H1 (cell line): Measurements from ENCODE around the gene ORMDL3. TPM values are rescaled to one million over a fixed set of nuclear protein-coding genes. Genes with fewer than 3 reads are reported as not detected.

Experiments used
- CTCF ChIA-PET: fragments of 300-600 bp; sonication (Branson Sonifier 250); formaldehyde crosslinking; loops from one replicate; lab custom pipeline; 2021; ENCODE audit not compliant: partially characterized antibody; lab: Charles Lee
- POLR2A ChIA-PET: fragments of 300-600 bp; sonication (Branson Sonifier 250); formaldehyde crosslinking; loops from one replicate; lab custom pipeline; 2021; ENCODE audit warnings: inconsistent platforms; ENCODE audit not compliant: partially characterized antibody; lab: Charles Lee
- DNase-seq, 2 experiments: peaks; one replicate each; pipeline versions ENCODE4 v3.0.0 to v3.0.0-alpha.2; 2010 to 2022; ENCODE audit warnings: low spot score in 2 of 2, low read depth in 1 of 2, mixed read lengths in 1 of 2
- FAIRE-seq: peaks from 2 replicates; lab custom pipeline; 2011; peaks lifted over from hg19 to GRCh38; lab: Jason Lieb, UNC
- H2AFZ ChIP-seq: 2 replicates; pipeline ENCODE4 v1.8.1; 2012; ENCODE audit warnings: low read length, inconsistent platforms
- H2AK5ac ChIP-seq: 2 replicates; pipeline ENCODE4 v1.6.1; 2013; ENCODE audit warnings: low read depth, low read length
- H2BK120ac ChIP-seq: replicated peaks from 2 replicates; pipeline ENCODE3; 2013; ENCODE audit warnings: low read depth, low read length, inconsistent platforms
- H2BK12ac ChIP-seq: 2 replicates; pipeline ENCODE4 v1.6.1; 2013; ENCODE audit warnings: low read depth, low read length
- H2BK15ac ChIP-seq: 2 replicates; pipeline ENCODE4 v1.6.1; 2013; ENCODE audit warnings: low read length
- H2BK20ac ChIP-seq: 2 replicates; pipeline ENCODE4 v1.6.1; 2013; ENCODE audit warnings: low read length
- H2BK5ac ChIP-seq: 2 replicates; pipeline ENCODE4 v1.6.1; 2013; ENCODE audit warnings: low read depth, low read length
- H3K14ac ChIP-seq: 2 replicates; pipeline ENCODE4 v1.6.1; 2013; ENCODE audit warnings: inconsistent platforms; ENCODE audit not compliant: insufficient read length
- H3K18ac ChIP-seq: 2 replicates; pipeline ENCODE4 v1.6.1; 2013; ENCODE audit warnings: low read length; ENCODE audit errors: extremely low read depth
- H3K23ac ChIP-seq: 2 replicates; pipeline ENCODE4 v1.6.1; 2013; ENCODE audit warnings: inconsistent platforms; ENCODE audit not compliant: insufficient read length
- H3K23me2 ChIP-seq: 2 replicates; pipeline ENCODE4 v1.6.1; 2013; ENCODE audit warnings: low read depth, low read length
- H3K27ac ChIP-seq: 2 replicates; pipeline ENCODE4 v1.6.1; 2011; ENCODE audit warnings: low read depth, low read length, inconsistent platforms
- H3K27me3 ChIP-seq, 4 experiments: replicated peaks in 1 of 4; 1 replicate in 1 of 4; 2 replicates in 3 of 4; pipeline versions ENCODE4 v1.6.1 to v1.8.1; 2011 to 2013; ENCODE audit warnings: low read length in 3 of 4, mild to moderate bottlenecking in 3 of 4, inconsistent platforms in 2 of 4, mixed read lengths in 2 of 4, moderate library complexity in 1 of 4; ENCODE audit not compliant: control insufficient read depth in 3 of 4, insufficient read depth in 3 of 4; ENCODE audit errors: extremely low read depth in 1 of 4
- H3K36me3 ChIP-seq, 4 experiments: 2 replicates each; pipeline versions ENCODE4 v1.6.1 to v1.8.1; 2011 to 2013; ENCODE audit warnings: mild to moderate bottlenecking in 4 of 4, low read length in 3 of 4, moderate library complexity in 2 of 4, control low read depth in 1 of 4, inconsistent platforms in 1 of 4; ENCODE audit not compliant: insufficient read depth in 4 of 4, control insufficient read depth in 2 of 4
- H3K4ac ChIP-seq: replicated peaks from 2 replicates; pipeline ENCODE3; 2013; ENCODE audit warnings: low read length, low read depth, mixed read lengths, inconsistent platforms; ENCODE audit not compliant: insufficient read length
- H3K4me1 ChIP-seq, 4 experiments: replicated peaks in 1 of 4; 1 replicate in 1 of 4; 2 replicates in 3 of 4; pipeline versions ENCODE4 v1.6.1 to v1.8.1; 2011 to 2013; ENCODE audit warnings: low read length in 3 of 4, inconsistent platforms in 2 of 4, mixed read lengths in 1 of 4; ENCODE audit not compliant: insufficient read depth in 4 of 4, control insufficient read depth in 3 of 4
- H3K4me2 ChIP-seq, 2 experiments: 2 replicates each; pipeline versions ENCODE4 v1.6.1 to v1.8.1; 2011 to 2013; ENCODE audit warnings: low read depth in 2 of 2, low read length in 2 of 2, control low read depth in 1 of 2, inconsistent platforms in 1 of 2, mild to moderate bottlenecking in 1 of 2; ENCODE audit not compliant: insufficient read depth in 1 of 2
- H3K4me3 ChIP-seq, 4 experiments: fragments of 200-600, 300-600 bp in 1 of 4; sonication (generic), shearing (Covaris generic), sonication (Bioruptor Twin) in 1 of 4; 2 replicates each; pipeline versions ENCODE4 v1.5.1 to v1.8.1; 2011 to 2016; ENCODE audit warnings: low read length in 4 of 4, low read depth in 3 of 4, control low read depth in 2 of 4, inconsistent platforms in 2 of 4, mild to moderate bottlenecking in 2 of 4, mixed read lengths in 1 of 4, moderate library complexity in 1 of 4; ENCODE audit not compliant: insufficient read depth in 2 of 4; ENCODE audit errors: extremely low read depth in 1 of 4
- H3K56ac ChIP-seq: replicated peaks from 2 replicates; pipeline ENCODE3; 2013; ENCODE audit warnings: low read depth, mild to moderate bottlenecking, mixed read lengths, low read length, inconsistent platforms; ENCODE audit not compliant: insufficient read length
- H3K79me1 ChIP-seq: 2 replicates; pipeline ENCODE4 v1.6.1; 2013; ENCODE audit warnings: low read depth, low read length, control low read depth
- H3K79me2 ChIP-seq, 2 experiments: 2 replicates each; pipeline versions ENCODE4 v1.6.1 to v1.8.1; 2012 to 2013; ENCODE audit warnings: low read length in 2 of 2, mild to moderate bottlenecking in 2 of 2, inconsistent platforms in 1 of 2; ENCODE audit not compliant: insufficient read depth in 2 of 2, control insufficient read depth in 1 of 2
- H3K9ac ChIP-seq, 4 experiments: replicated peaks in 1 of 4; 1 replicate in 1 of 4; 2 replicates in 3 of 4; pipeline versions ENCODE4 v1.6.1 to v1.8.1; 2011 to 2013; ENCODE audit warnings: low read depth in 3 of 4, low read length in 3 of 4, control low read depth in 2 of 4, mild to moderate bottlenecking in 2 of 4, moderate library complexity in 2 of 4, inconsistent platforms in 1 of 4; ENCODE audit errors: extremely low read depth in 1 of 4
- H3K9me3 ChIP-seq, 2 experiments: 2 replicates each; pipeline versions ENCODE4 v1.6.1 to v1.8.1; 2012 to 2013; ENCODE audit warnings: mild to moderate bottlenecking in 2 of 2, moderate library complexity in 2 of 2, control low read depth in 1 of 2, inconsistent platforms in 1 of 2, low read depth in 1 of 2, low read length in 1 of 2, mixed read lengths in 1 of 2; ENCODE audit not compliant: insufficient read depth in 2 of 2
- H4K20me1 ChIP-seq, 2 experiments: replicated peaks in 1 of 2; 2 replicates each; pipeline versions ENCODE3 to v1.8.1; 2011 to 2013; ENCODE audit warnings: inconsistent platforms in 2 of 2, low read length in 2 of 2, mild to moderate bottlenecking in 1 of 2; ENCODE audit not compliant: insufficient read depth in 2 of 2, control insufficient read depth in 1 of 2
- H4K5ac ChIP-seq: 2 replicates; pipeline ENCODE4 v1.6.1; 2013; ENCODE audit warnings: low read length, low read depth, mixed read lengths, inconsistent platforms; ENCODE audit not compliant: insufficient read length
- H4K8ac ChIP-seq: 2 replicates; pipeline ENCODE4 v1.8.0; 2013; ENCODE audit warnings: mild to moderate bottlenecking, moderate library complexity, low read length, inconsistent platforms; ENCODE audit not compliant: insufficient read depth; ENCODE audit errors: extremely low read depth
- H4K91ac ChIP-seq: replicated peaks from 2 replicates; pipeline ENCODE3; 2013; ENCODE audit warnings: low read length, mixed read lengths, inconsistent platforms; ENCODE audit not compliant: insufficient read length
- NRF1 ChIP-seq: IDR thresholded peaks from 2 replicates; pipeline ENCODE4 v1.6.1; 2011; ENCODE audit warnings: mild to moderate bottlenecking, low read depth, low read length, improper control_type of control experiment
- POU5F1 ChIP-seq: IDR thresholded peaks from 2 replicates; pipeline ENCODE4 v1.6.1; 2011; ENCODE audit warnings: low read depth, mild to moderate bottlenecking, low read length, moderate library complexity
- SUZ12 ChIP-seq: fragments of 200-600 bp; sonication (generic); IDR thresholded peaks from 2 replicates; pipeline ENCODE4 v1.6.1; 2012; ENCODE audit warnings: mild to moderate bottlenecking, inconsistent platforms, low read length, moderate library complexity, mixed read lengths
- TCF12 ChIP-seq: IDR thresholded peaks from 2 replicates; pipeline ENCODE4 v1.6.1; 2011; ENCODE audit warnings: low read depth, mild to moderate bottlenecking, low read length
- TEAD4 ChIP-seq: IDR thresholded peaks from 2 replicates; pipeline ENCODE4 v1.6.1; 2012; ENCODE audit warnings: low read depth, low read length, inconsistent platforms, mixed read lengths
- YY1 ChIP-seq: IDR thresholded peaks from 2 replicates; pipeline ENCODE4 v1.6.1; 2011; ENCODE audit warnings: low read depth, mild to moderate bottlenecking, low read length
- WGBS, 2 experiments: shearing (Covaris generic) in 1 of 2; methylation state at CpG; one replicate each; pipeline versions ENCODE4 v1.1.6 to v1.1.7; 2013 to 2015; ENCODE audit warnings: low lambda C conversion rate in 2 of 2, mixed read lengths in 2 of 2, inconsistent platforms in 1 of 2, low coverage in 1 of 2, missing lambda C conversion rate in 1 of 2; ENCODE audit not compliant: insufficient replicate concordance in 2 of 2, insufficient coverage in 1 of 2, insufficient read length in 1 of 2; ENCODE audit errors: extremely low coverage in 1 of 2, missing lambda C conversion rate in 1 of 2; 5-methylcytosine and 5-hydroxymethylcytosine counted together
- polyA plus RNA-seq, 7 experiments: library from polyadenylated mRNA; depleted of rRNA in 3 of 7; stranded (reverse) in 5 of 7; unstranded in 2 of 7; fragments of >200 nt in 5 of 7; fragments of 200-250 nt in 2 of 7; gene quantifications; 1 replicate in 5 of 7; 2 replicates in 1 of 7; 4 replicates in 1 of 7; pipeline versions ENCODE4 v1.2.1 to v1.2.3, GENCODE V29; 2011 to 2013; ENCODE audit warnings: missing spikeins in 2 of 7, mixed read lengths in 2 of 7
- total RNA-seq: library from RNA; stranded (reverse); fragmentation: NEBNext Ultra II Directional; extraction: Animal tissue kit (Norgen Biotek cat#: 25700); gene quantifications from 2 replicates; pipeline ENCODE4 v1.2.1, GENCODE V29; 2021

Gene ORMDL3
- total and polyA plus RNA-seq, 2 of the 8 experiments (the other 6 are each of a cell fraction or from before 2014, with no cell fraction given) = 50.4 to 108 TPM

GRCh38 chr17:39903158-39903884, 24.1 kb downstream of the ORMDL3 start:
- no peak overlapping the region for H3K9ac ChIP-seq
- no peaks in the 10 kb centered on the region for H3K27me3 ChIP-seq
- H4K20me1 ChIP-seq = no peaks in the 10 kb centered on the region
- no peak overlapping the region for H2BK15ac ChIP-seq
- no peaks in the 10 kb centered on the region for H3K79me1 ChIP-seq
- no peak overlapping the region for H2BK12ac ChIP-seq
- H3K36me3 ChIP-seq = peaks cover 0 to 5% (median 0%) of the 10 kb centered on the region in 4 experiments; a peak in 2 of 8 replicates
- CTCF ChIA-PET = no interaction called here
- H3K27ac ChIP-seq = no peak overlapping the region
- no peak overlapping the region for H3K4me3 ChIP-seq
- no peak overlapping the region for H4K8ac ChIP-seq
- H3K56ac ChIP-seq = no peak overlapping the region
- no peak overlapping the region for H3K18ac ChIP-seq
- no peaks in the 10 kb centered on the region for H3K4me1 ChIP-seq
- POLR2A ChIA-PET = no interaction called here
- no peak overlapping the region for H2BK5ac ChIP-seq
- H2BK20ac ChIP-seq = no peak overlapping the region
- no peak for DNase-seq
- H3K23ac ChIP-seq = no peak overlapping the region
- no peak overlapping the region for H2BK120ac ChIP-seq
- H2AK5ac ChIP-seq = no peak overlapping the region
- no peak for TF ChIP-seq TEAD4
- TF ChIP-seq TCF12 = no peak
- TF ChIP-seq SUZ12 = no peak
- no peak for TF ChIP-seq NRF1
- no peak for TF ChIP-seq POU5F1
- TF ChIP-seq YY1 = no peak
- no peak overlapping the region for H3K14ac ChIP-seq
- H3K4me2 ChIP-seq = no peak overlapping the region
- H2AFZ ChIP-seq = no peak overlapping the region
- no peaks in the 10 kb centered on the region for H3K9me3 ChIP-seq
- FAIRE-seq = no peak
- H3K4ac ChIP-seq = no peak overlapping the region
- H4K91ac ChIP-seq = no peak overlapping the region
- H3K79me2 ChIP-seq = no peaks in the 10 kb centered on the region
- WGBS, 2 experiments = 89% methylated on average over 4 of the region's 4 CpGs; no CpG with 5 or more reads in 1 of the 2 experiments
- H4K5ac ChIP-seq = no peak overlapping the region
- no peaks in the 10 kb centered on the region for H3K23me2 ChIP-seq
